ENCODE measurements around the gene ALDH7A1.

The ALDH7A1 gene

DNA sequence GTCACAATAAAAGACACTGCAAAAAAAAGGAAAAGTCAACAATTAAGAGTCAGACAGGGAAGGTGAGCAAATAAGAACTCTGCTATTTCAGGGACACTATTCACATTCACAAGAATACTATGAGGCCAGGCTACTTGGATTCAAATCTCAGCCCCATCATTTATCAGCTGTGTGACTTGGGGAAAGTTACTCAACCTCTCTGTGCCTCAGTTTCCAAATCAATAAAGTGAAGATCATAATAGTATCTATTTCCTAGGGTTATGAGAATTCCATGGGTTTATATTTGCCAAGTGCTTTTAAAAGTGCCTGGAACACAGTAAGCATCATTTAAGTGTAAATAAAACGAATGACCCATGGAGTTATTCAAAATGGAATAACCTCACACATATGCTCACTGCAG is 56.4 kb downstream of the ALDH7A1 start:
- no peak overlapping the region for H3K27ac Mint-ChIP-seq

DNA sequence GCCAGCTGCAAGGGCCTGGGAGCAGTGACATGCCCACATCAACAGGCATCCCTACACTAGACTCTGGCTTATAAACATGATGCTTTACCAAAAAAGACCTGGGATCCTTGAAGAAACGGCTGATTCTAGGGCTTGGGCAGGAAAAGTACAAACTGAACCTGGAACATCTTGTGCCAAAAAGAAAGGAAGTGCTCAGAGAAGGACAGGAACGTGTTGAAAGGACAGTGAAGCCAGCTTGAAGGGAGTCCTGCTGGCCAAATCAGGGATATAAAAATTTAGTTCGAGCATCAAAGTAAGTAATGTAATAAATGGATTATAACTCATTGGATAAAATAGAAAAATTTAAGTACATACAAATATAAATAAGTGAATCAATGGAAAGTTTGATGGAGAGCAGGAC is 58.1 kb downstream of the ALDH7A1 start:
- no peak for DNase-seq
- no peak for TF ChIP-seq CTCF (IDR thresholded peaks at IDR 0.05)
- Mint-ChIP-seq H3K4me3 (no peak overlapping the region), H3K27me3 (ENCODE audit: low read depth, poor library complexity) (peaks cover 4% of the 10 kb centered on the region), H3K9me3 (peaks cover 9% of the 10 kb centered on the region), H3K36me3 (ENCODE audit: low read depth) (peaks cover 12% of the 10 kb centered on the region), H3K4me1 (peaks cover 35% of the 10 kb centered on the region), H3K27ac (peak overlapping the region; percentile 71)

More for the DNA sequence above, 56.4 kb downstream of the ALDH7A1 start:
- H3K36me3 Mint-ChIP-seq (ENCODE audit: low read depth), result peaks cover 12% of the 10 kb centered on the region
- no peak overlapping the region for H3K4me3 Mint-ChIP-seq
- TF ChIP-seq CTCF (IDR thresholded peaks at IDR 0.05), result no peak
- H3K27me3 Mint-ChIP-seq (ENCODE audit: low read depth, poor library complexity), result peaks cover 4% of the 10 kb centered on the region
- H3K4me1 Mint-ChIP-seq, result peaks cover 27% of the 10 kb centered on the region
- no peak for DNase-seq
- H3K9me3 Mint-ChIP-seq, result peaks cover 8% of the 10 kb centered on the region

DNA sequence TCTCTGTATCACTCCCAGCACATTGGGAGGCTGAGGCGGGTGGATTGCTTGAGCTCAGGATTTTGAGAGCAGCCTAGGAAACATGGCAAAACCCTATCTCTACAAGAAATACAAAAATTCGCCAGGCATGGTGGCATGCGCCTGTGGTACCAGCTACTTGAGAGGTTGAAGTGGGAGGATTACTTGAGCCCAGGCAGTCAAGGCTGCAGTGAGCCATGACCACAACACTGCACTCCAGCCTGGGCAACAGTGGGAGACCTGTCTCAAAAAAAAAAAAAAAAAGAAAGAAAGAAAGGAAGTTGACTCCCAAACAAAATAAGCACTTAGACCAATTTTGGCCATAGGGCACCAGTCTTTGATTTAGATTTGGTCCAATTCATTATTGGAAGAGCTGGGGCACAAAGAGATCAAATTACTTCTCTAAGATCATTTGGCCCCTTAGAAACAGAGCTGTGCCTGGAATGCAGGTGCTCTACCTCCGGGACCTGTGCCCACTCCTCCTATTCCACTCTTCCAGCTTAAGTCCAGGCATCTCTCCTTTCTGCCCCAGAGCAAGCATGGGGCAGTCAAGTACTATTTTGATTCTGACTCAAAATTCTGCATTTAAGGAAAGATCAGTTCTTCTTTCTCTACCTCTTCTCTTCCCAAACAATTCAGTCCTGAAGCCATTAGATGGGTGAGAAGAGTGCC is 59.0 kb downstream of the ALDH7A1 start:
- Mint-ChIP-seq H3K4me1 (peaks cover 42% of the 10 kb centered on the region), H3K9me3 (peaks cover 11% of the 10 kb centered on the region), H3K36me3 (ENCODE audit: low read depth) (peaks cover 12% of the 10 kb centered on the region), H3K27ac (peak overlapping the region; percentile 1), H3K27me3 (ENCODE audit: low read depth, poor library complexity) (peaks cover 4% of the 10 kb centered on the region), H3K4me3 (no peak overlapping the region)
- TF ChIP-seq CTCF (IDR thresholded peaks at IDR 0.05), result no peak
- no peak for DNase-seq

DNA sequence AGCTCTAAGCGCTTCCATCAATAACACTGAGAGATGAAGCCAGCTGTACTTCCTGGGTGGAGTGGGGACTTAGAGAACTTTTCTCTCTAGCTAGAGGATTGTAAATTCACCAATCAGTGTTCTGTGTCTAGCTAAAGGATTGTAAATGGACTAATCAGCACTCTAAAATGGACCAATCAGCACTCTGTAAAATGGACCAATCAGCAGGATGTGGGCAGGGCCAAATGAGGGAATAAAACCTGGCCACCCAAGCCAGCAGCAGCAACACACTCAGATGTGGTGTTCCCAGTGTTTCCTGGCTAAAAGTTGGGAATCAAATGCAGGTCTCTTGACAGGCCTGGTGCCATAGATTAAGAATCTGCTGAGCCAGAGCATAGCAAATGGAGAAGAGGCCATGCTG is 60.5 kb downstream of the ALDH7A1 start:
- no peak overlapping the region for H3K4me3 Mint-ChIP-seq

DNA sequence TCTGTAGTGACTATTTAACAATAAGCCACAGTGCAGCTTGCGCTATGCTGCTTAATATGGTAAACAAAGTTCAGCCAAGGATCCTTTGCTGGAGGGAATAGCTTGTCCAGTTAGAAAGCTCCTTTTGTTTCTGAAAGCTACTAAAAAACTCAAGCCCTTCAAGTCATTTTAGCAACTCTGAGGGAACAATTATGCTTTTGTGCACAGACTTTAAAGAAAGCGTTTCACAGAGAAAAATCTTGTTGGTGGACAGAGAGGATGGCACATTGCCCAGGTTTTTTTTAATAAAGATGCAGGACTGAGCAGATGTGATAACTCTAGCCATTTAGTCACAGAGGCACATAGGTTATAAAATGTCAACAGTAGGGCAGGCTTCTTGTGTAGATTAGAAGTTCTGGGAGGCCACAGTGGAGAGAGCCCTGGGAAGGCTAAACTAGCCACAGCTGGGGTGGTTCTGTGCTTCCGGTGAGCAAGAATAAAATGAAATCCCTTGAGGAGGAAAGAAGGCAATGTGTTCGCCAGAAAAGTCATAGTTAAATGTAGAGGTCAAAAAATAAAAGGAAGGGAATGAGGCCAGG is 63.4 kb downstream of the ALDH7A1 start:
- DNase-seq, result no peak

More for the DNA sequence above, 60.5 kb downstream of the ALDH7A1 start:
- Mint-ChIP-seq H3K4me1 (peaks cover 36% of the 10 kb centered on the region), H3K27ac (no peak overlapping the region), H3K36me3 (ENCODE audit: low read depth) (peaks cover 12% of the 10 kb centered on the region), H3K27me3 (ENCODE audit: low read depth, poor library complexity) (peaks cover 4% of the 10 kb centered on the region), H3K9me3 (peaks cover 11% of the 10 kb centered on the region)
- no peak for TF ChIP-seq CTCF (IDR thresholded peaks at IDR 0.05)
- no peak for DNase-seq

More for the DNA sequence above, 63.4 kb downstream of the ALDH7A1 start:
- peaks cover 25% of the 10 kb centered on the region for H3K9me3 Mint-ChIP-seq
- H3K4me3 Mint-ChIP-seq, result no peak overlapping the region
- H3K4me1 Mint-ChIP-seq, result peaks cover 18% of the 10 kb centered on the region
- peak overlapping the region; percentile 81 for H3K27ac Mint-ChIP-seq
- no peak for TF ChIP-seq CTCF (IDR thresholded peaks at IDR 0.05)
- H3K36me3 Mint-ChIP-seq (ENCODE audit: low read depth), result peaks cover 8% of the 10 kb centered on the region
- H3K27me3 Mint-ChIP-seq (ENCODE audit: low read depth, poor library complexity), result peaks cover 8% of the 10 kb centered on the region
